BLaER1 treated with 17β-estradiol and CSF1 and Interleukin-3, amounts not matched to agents 10 nM and 100 nM (cell line): Measurements from ENCODE around the gene AP4E1.
"Not testable (repeated sequence)": the region's sequence is repeated elsewhere in the genome, so short reads cannot be mapped to it uniquely, and the experiment has no call there.

Experiments
- H3K27ac ChIP-seq, 11 experiments: shearing (Covaris generic); formaldehyde crosslinking; 2 replicates each; pipeline ENCODE4 v1.8.1; 2022
- H3K27me3 ChIP-seq, 11 experiments: shearing (Covaris generic); formaldehyde crosslinking; 2 replicates each; pipeline ENCODE4 v1.8.1; 2022
- H3K36me3 ChIP-seq, 11 experiments: shearing (Covaris generic); formaldehyde crosslinking; 2 replicates each; pipeline ENCODE4 v1.8.1; 2022
- H3K4me1 ChIP-seq, 10 experiments: shearing (Covaris generic); formaldehyde crosslinking; 2 replicates each; pipeline ENCODE4 v1.8.1; 2022
- H3K4me2 ChIP-seq, 11 experiments: shearing (Covaris generic); formaldehyde crosslinking; 2 replicates each; pipeline ENCODE4 v1.8.1; 2022
- H3K4me3 ChIP-seq, 10 experiments: shearing (Covaris generic); formaldehyde crosslinking; 2 replicates each; pipeline ENCODE4 v1.8.1; 2022
- H3K9ac ChIP-seq, 11 experiments: shearing (Covaris generic); formaldehyde crosslinking; 2 replicates each; pipeline ENCODE4 v1.8.1; 2022
- H3K9me3 ChIP-seq, 11 experiments: shearing (Covaris generic); formaldehyde crosslinking; replicated peaks in 1 of 11; 2 replicates each; pipeline ENCODE4 v1.8.1; 2022
- H4K20me1 ChIP-seq, 11 experiments: shearing (Covaris generic); formaldehyde crosslinking; 2 replicates each; pipeline ENCODE4 v1.8.1; 2022
- Cebpa-rat ChIP-seq, 11 experiments: shearing (Covaris generic); IDR thresholded peaks; 2 replicates each; pipeline ENCODE4 v1.8.1; 2022

The AP4E1 gene

DNA sequence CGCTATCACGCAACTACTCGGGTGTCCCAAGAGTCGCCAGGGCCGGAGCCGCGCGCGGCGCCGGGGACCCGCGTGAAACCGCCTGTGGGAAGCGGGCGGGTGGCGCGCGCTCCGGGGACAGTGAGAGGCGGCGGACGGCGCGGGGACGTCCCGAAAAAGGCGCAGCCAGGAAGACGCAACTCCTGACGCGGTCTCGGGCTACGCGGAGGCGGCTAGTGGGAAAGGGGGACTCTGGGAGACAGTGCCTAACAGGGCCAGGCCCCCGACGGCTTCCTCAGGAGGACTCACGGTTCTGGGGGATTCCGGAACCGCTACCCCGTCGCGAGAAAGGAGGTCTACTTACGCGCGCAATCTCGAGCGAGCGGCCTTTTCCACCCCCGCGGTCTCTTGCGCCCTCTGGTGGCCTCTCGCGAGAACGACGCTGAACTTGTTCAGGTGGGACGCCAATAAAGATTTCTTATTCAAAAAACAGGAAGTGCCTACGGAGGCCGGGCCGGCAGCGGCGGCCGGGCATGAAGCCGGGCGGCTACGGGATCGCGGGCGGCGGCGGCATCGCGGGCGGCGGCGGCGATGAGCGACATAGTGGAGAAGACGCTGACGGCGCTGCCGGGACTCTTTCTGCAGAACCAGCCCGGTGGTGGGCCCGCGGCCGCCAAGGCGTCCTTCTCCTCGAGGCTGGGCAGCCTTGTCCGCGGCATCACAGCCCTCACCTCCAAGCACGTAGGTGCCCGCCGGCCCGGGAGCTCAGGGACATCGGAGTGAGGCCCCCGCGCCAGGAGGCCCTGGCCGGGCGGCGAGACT lies at the start of gene AP4E1:
Gene AP4E1 (plus strand): TSS at position 475 of the 801 bp plus-strand sequence. CDS start 96 bp downstream, at position 571.
- Histone ChIP-seq H3K4me1 (peaks cover 43 to 75% (median 51%) of the 10 kb centered on the region in 10 experiments), H3K4me2 (peak within 1 kb of the TSS; percentile 80 to 98 (median 90)), H4K20me1 (peaks cover 0 to 9% (median 0%) of the 10 kb centered on the region in 11 experiments; a peak in 4 of 22 replicates), H3K9me3 (no peaks in the 10 kb centered on the region), H3K9ac (peak within 1 kb of the TSS; percentile 89 to 99 (median 94)), H3K36me3 (peaks cover 7 to 29% (median 13%) of the 10 kb centered on the region in 11 experiments; a peak in 21 of 22 replicates), H3K27me3 (no peaks in the 10 kb centered on the region), H3K4me3 (peak within 1 kb of the TSS; percentile 85 to 99 (median 94)), H3K27ac (peak within 1 kb of the TSS; percentile 90 to 98 (median 94))
- no peak for TF ChIP-seq Cebpa-rat (IDR thresholded peaks at IDR 0.05)

DNA sequence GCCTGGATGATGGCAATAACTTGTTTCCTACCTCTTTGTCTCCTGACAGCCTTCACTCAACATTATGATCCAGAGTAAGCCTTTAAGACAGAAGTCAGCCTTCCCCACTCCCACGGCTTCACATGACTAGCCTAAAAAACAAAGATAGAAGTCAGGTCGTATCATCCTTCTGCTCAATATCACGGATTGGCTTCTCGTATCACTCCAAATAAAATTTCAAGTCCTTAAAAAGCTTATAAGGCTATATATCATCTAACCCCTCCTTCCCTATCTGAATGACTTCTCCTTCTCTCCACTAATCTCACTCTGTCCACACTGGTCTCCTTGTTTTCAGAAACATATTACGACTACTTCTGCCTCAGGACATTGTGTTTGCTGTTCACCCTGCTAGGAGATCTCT lies 47.7 kb upstream of the AP4E1 start:
- Histone ChIP-seq H3K4me3 (no peak overlapping the region), H3K4me1 (no peaks in the 10 kb centered on the region), H3K27ac (no peak overlapping the region), H3K4me2 (no peak overlapping the region), H4K20me1 (no peaks in the 10 kb centered on the region), H3K9me3 (no peaks in the 10 kb centered on the region), H3K9ac (no peak overlapping the region), H3K36me3 (no peaks in the 10 kb centered on the region), H3K27me3 (no peaks in the 10 kb centered on the region)
- TF ChIP-seq Cebpa-rat (IDR thresholded peaks at IDR 0.05): no peak

DNA sequence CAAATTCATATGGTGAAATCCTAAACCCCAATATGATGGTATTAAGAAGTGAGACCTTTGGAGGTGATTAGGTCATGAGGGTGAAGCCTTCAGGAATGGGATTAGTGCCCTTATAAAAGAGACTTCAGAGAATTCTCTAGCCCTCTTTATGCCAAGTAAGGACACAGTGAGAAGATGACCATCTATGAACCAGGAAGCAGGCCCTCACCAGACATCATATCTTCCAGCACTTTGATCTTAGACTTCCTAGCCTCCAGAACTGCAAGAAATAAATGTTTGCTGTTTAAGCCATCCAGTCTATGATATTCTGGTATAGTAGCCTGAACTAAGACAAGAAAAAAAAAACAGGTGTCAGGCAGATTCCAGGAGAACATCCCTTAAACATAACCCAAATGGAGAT lies 45.9 kb upstream of the AP4E1 start:
- Histone ChIP-seq H3K27me3 (no peaks in the 10 kb centered on the region), H3K27ac (no peak overlapping the region), H3K4me3 (no peak overlapping the region), H3K9ac (no peak overlapping the region), H4K20me1 (no peaks in the 10 kb centered on the region), H3K4me1 (no peaks in the 10 kb centered on the region), H3K9me3 (no peaks in the 10 kb centered on the region), H3K4me2 (no peak overlapping the region), H3K36me3 (no peaks in the 10 kb centered on the region)
- no peak for TF ChIP-seq Cebpa-rat (IDR thresholded peaks at IDR 0.05)

DNA sequence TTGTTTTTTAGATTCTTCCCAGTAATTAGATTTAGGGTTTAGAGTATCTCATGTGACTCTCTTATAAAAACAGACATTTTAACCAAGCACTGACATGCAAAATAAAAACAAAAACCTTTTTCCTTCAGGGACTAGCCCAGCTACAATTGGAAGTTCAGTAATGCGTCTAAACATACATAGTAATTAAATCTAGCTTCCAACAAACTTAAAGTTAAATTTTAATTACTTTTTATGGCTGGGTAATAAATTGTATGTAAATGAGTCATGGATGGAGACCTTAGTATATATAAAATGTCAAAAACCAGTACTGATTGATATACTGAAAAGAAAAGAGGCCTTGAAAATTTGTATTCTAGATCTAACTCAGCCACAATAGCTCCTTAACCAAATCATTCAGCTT lies 43.6 kb upstream of the AP4E1 start:
- Histone ChIP-seq H3K4me3 (no peak overlapping the region), H3K27ac (no peak overlapping the region), H3K36me3 (no peaks in the 10 kb centered on the region), H3K4me1 (no peaks in the 10 kb centered on the region), H3K4me2 (no peak overlapping the region), H3K9ac (no peak overlapping the region), H3K27me3 (no peaks in the 10 kb centered on the region), H3K9me3 (no peaks in the 10 kb centered on the region), H4K20me1 (no peaks in the 10 kb centered on the region)
- TF ChIP-seq Cebpa-rat (IDR thresholded peaks at IDR 0.05): no peak

DNA sequence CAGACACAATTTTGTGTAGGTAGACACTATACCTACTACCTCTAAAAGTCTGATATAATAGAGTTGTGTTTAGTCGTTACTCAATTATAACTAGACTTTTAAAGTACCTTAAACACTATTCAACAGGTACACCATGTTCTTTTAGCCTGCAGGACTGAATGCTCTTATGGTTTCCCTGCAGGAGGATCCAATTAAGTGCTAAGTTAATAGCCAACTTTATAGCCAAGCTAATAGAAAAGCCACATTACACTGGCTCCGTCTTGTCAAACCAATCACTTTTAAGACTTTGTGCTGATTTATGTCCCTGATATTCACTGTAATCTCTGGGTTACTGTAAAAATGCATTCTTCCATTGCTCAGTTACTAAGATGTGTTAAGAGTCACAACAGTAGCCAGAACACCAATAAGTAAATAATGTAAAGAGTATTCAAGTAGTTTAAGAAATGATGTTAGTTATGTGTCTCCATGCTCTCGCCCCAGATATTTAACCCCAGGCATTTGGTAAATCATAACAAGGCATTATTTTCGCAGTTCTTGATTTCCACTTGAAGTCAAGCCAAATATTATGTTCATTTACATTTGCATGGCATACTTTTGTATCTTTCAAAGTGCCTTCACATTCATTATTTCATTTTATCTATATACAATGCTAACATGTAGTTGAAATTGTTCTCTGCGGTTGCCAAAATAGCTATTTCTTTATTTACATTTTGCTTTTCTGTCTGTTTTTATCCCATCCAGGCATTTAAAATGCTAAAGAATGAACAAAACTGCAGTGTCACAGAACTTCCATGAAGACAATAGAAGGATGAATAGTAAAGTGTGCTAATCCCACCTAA lies 42.7 kb upstream of the AP4E1 start:
- Histone ChIP-seq H3K27ac (no peak overlapping the region), H3K36me3 (no peaks in the 10 kb centered on the region), H4K20me1 (no peaks in the 10 kb centered on the region), H3K9me3 (no peaks in the 10 kb centered on the region), H3K4me2 (no peak overlapping the region), H3K4me3 (no peak overlapping the region), H3K27me3 (no peaks in the 10 kb centered on the region), H3K4me1 (no peaks in the 10 kb centered on the region), H3K9ac (no peak overlapping the region)
- no peak for TF ChIP-seq Cebpa-rat (IDR thresholded peaks at IDR 0.05)

DNA sequence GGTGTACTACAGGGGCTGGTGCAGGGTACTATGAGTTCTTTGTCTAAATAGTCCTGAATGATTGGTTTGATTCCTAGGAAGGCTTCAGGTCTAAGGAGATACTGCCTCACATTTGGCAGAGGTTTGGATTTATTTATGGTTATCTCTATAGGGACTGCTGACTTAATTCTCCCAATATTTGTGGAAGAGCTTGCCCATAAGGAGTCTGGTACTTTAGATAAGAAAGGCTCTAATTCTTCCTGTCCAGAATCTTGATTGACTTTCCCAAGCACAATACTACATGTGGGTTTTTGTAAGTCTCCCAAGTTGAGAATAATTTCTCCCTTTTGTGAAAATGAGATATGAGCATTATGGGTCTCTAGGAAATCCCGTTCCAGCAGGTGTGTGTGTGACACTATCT lies 36.7 kb upstream of the AP4E1 start:
- H4K20me1 ChIP-seq: no peaks in the 10 kb centered on the region
- H3K4me1 ChIP-seq: peaks cover 9 to 30% (median 18%) of the 10 kb centered on the region in 10 experiments
- H3K27me3 ChIP-seq: no peaks in the 10 kb centered on the region
- no peak overlapping the region for H3K9ac ChIP-seq
- no peak overlapping the region for H3K27ac ChIP-seq
- H3K9me3 ChIP-seq: no peaks in the 10 kb centered on the region
- TF ChIP-seq Cebpa-rat (IDR thresholded peaks at IDR 0.05): no peak
- no peaks in the 10 kb centered on the region for H3K36me3 ChIP-seq
- H3K4me2 ChIP-seq: no peak overlapping the region
- H3K4me3 ChIP-seq: no peak overlapping the region

DNA sequence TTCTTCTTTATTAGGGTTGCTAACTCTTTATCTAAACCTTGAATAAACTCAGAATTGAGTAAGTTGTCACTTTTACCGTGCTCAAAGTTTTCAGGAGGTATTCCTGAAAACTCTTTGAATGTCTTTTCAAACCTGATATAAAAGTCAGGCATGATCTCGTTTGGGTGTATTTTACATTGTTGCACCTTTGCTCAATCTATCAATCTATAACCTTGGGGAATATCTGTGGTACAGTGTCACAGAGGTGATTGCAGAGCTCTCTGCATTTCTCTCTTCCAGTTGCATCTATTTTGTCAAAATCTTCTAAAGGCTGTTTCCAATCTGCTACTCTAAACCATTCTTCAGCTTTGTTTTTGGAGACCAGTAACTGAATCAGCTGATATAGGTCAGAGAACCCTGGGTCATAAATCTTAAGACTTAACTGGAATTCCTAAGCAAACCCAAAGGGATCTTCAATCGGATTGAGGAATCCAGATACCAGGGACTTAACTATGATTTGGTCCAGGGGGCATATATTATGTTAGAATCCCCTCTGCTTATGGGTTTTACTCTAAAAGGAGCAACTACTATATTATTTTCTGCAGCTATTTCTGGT lies 35.6 kb upstream of the AP4E1 start:
- peaks cover 16 to 41% (median 28%) of the 10 kb centered on the region in 10 experiments for H3K4me1 ChIP-seq
- H3K27ac ChIP-seq: no peak overlapping the region
- no peak for TF ChIP-seq Cebpa-rat (IDR thresholded peaks at IDR 0.05)
- peak overlapping the region in 10 of 11 experiments; percentile 6 to 78 (median 61); a peak in 16 of 22 replicates for H3K4me2 ChIP-seq
- no peaks in the 10 kb centered on the region for H3K9me3 ChIP-seq
- no peaks in the 10 kb centered on the region for H3K27me3 ChIP-seq
- no peaks in the 10 kb centered on the region for H3K36me3 ChIP-seq
- no peak overlapping the region; a peak in 1 of 20 replicates for H3K4me3 ChIP-seq
- H3K9ac ChIP-seq: peak overlapping the region in 3 of 11 experiments; percentile 20 to 25 (median 23); a peak in 1 of 22 replicates
- H4K20me1 ChIP-seq: no peaks in the 10 kb centered on the region

DNA sequence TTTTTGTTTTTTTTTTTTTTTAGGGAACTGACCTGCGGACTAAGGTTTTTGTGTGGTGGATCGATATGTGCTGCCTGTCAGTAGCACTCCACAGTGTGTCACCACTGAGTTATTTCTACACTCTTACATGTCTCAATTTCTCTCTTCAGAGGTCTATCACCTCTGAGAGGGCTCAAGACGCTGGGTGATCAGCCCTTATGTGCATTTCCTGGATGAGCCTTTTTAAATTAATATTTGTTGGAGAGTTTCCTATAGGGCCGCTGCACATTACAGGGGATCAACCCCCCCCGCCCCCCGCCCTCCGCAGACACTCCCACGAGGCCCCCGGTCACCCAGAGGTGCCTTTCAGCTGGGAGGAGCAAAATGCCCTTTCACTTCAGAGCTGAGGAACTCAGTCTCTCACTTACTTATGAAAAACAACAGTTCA lies 34.5 kb upstream of the AP4E1 start:
- TF ChIP-seq Cebpa-rat (IDR thresholded peaks at IDR 0.05): no peak
- H3K9ac ChIP-seq: peak overlapping the region in 2 of 11 experiments; percentile 23 to 25; a peak in 1 of 22 replicates
- no peaks in the 10 kb centered on the region for H4K20me1 ChIP-seq
- no peaks in the 10 kb centered on the region for H3K9me3 ChIP-seq
- H3K27ac ChIP-seq: peak overlapping the region in 1 of 11 experiments; percentile 8; a peak in 2 of 22 replicates
- no peaks in the 10 kb centered on the region for H3K27me3 ChIP-seq
- peaks cover 21 to 51% (median 38%) of the 10 kb centered on the region in 10 experiments for H3K4me1 ChIP-seq
- no peaks in the 10 kb centered on the region for H3K36me3 ChIP-seq
- no peak overlapping the region; a peak in 1 of 20 replicates for H3K4me3 ChIP-seq
- H3K4me2 ChIP-seq: peak overlapping the region; percentile 6 to 78 (median 55); a peak in 16 of 22 replicates

DNA sequence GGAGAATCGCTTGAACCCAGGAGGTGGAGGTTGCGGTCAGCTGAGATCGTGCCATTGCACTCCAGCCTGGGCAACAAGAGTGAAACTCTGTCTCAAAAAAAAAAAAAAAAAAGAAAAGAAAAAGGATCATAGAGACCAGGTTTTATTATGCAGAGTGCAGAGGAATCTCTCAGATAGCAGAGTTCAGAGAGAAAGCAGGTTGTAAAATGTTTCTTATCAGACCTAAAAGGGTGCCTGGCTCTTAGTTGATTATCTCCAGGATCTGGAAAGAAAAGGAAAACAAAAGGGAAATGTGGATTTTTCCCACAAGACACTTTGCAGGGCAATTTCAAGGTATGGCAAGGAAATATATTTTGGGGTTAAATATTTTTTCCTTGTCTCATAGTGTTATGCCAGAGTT lies 33.2 kb upstream of the AP4E1 start:
- not testable (repeated sequence) for H3K27ac ChIP-seq, H3K9ac ChIP-seq, H3K27me3 ChIP-seq, H3K9me3 ChIP-seq, H4K20me1 ChIP-seq, H3K4me3 ChIP-seq, H3K4me2 ChIP-seq, H3K36me3 ChIP-seq
- H3K4me1 ChIP-seq: peaks cover 32 to 64% (median 51%) of the 10 kb centered on the region in 10 experiments
